Measurements from ENCODE around the gene KLHL28. TPM values are rescaled to one million over a fixed set of nuclear protein-coding genes. Genes with fewer than 3 reads are reported as not detected.
"Not testable (repeated sequence)": the region's sequence is repeated elsewhere in the genome, so short reads cannot be mapped to it uniquely, and the experiment has no call there.

The KLHL28 gene
- total RNA-seq, 3 donors from 2014 or later = 9.9 to 17.7 (median 10.5) TPM

DNA sequence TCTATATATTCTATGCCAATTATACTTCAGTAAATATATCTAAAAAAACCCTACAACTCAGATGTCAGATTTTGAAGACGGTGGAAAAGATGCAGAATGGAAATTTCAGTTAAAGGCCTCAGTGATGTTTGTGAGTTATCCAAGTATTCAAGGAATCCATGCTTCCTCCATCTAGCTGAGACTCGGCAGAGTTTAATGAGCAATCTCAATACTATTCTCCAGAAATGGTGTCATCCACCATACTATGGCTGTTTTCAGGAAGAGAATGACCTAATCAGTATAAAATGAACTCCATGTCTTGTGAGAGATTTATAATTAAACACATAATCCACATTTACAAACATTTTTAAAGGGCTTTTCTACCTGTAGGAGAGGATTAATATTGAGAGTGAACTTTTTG lies 66.0 kb downstream of the KLHL28 start:
- no peaks in the 10 kb centered on the region for H3K27me3 ChIP-seq

GRCh38 chr14:44893535-44893934 lies 68.2 kb downstream of the KLHL28 start:
- intact Hi-C loops (cut with DNase I; ENCODE audit: low total_unique reads) = no loop called here
- no peaks in the 10 kb centered on the region for H3K4me1 ChIP-seq
- H3K4me3 ChIP-seq = no peak overlapping the region
- DNase-seq (ENCODE audit: low spot score in 2 of 2) = no peak
- H3K36me3 ChIP-seq = no peaks in the 10 kb centered on the region
- no peaks in the 10 kb centered on the region for H3K9me3 ChIP-seq
- no peak overlapping the region for H3K27ac ChIP-seq
- TF ChIP-seq POLR2A (IDR thresholded peaks at IDR 0.05) (no peak), POLR2AphosphoS5 (IDR thresholded peaks at IDR 0.05) (no peak)
- TF ChIP-seq, protein P1, sequence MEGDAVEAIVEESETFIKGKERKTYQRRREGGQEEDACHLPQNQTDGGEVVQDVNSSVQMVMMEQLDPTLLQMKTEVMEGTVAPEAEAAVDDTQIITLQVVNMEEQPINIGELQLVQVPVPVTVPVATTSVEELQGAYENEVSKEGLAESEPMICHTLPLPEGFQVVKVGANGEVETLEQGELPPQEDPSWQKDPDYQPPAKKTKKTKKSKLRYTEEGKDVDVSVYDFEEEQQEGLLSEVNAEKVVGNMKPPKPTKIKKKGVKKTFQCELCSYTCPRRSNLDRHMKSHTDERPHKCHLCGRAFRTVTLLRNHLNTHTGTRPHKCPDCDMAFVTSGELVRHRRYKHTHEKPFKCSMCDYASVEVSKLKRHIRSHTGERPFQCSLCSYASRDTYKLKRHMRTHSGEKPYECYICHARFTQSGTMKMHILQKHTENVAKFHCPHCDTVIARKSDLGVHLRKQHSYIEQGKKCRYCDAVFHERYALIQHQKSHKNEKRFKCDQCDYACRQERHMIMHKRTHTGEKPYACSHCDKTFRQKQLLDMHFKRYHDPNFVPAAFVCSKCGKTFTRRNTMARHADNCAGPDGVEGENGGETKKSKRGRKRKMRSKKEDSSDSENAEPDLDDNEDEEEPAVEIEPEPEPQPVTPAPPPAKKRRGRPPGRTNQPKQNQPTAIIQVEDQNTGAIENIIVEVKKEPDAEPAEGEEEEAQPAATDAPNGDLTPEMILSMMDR (IDR thresholded peaks at IDR 0.05) = no peak
- H3K27me3 ChIP-seq = no peaks in the 10 kb centered on the region

More for the DNA sequence above, 66.0 kb downstream of the KLHL28 start:
- intact Hi-C loops (cut with DNase I; ENCODE audit: low total_unique reads) = no loop called here
- Histone ChIP-seq H3K36me3 (no peaks in the 10 kb centered on the region), H3K9me3 (no peaks in the 10 kb centered on the region), H3K4me1 (peaks cover 0 to 7% of the 10 kb centered on the region in 2 donors), H3K4me3 (no peak overlapping the region), H3K27ac (no peak overlapping the region)
- TF ChIP-seq, protein P1 (IDR thresholded peaks at IDR 0.05) = no peak
- TF ChIP-seq POLR2A (IDR thresholded peaks at IDR 0.05) = no peak
- TF ChIP-seq POLR2AphosphoS5 (IDR thresholded peaks at IDR 0.05) = no peak
- no peak for DNase-seq (ENCODE audit: low spot score in 2 of 2)

- intact Hi-C loops (cut with DNase I; ENCODE audit: low total_unique reads); H3K4me3 ChIP-seq; DNase-seq (ENCODE audit: low spot score in 2 of 2); H3K27ac ChIP-seq; H3K36me3 ChIP-seq; H3K27me3 ChIP-seq; H3K4me1 ChIP-seq; H3K9me3 ChIP-seq: not testable (repeated sequence)
Observed at GRCh38 chr14:44891726-44892372, 69.9 kb downstream of the KLHL28 start.

GRCh38 chr14:44889595-44890471 lies 71.9 kb downstream of the KLHL28 start:
- no peaks in the 10 kb centered on the region for H3K36me3 ChIP-seq
- no peak overlapping the region for H3K4me3 ChIP-seq
- TF ChIP-seq POLR2AphosphoS5 (IDR thresholded peaks at IDR 0.05) (no peak), POLR2A (IDR thresholded peaks at IDR 0.05) (no peak)
- TF ChIP-seq, protein P1 (IDR thresholded peaks at IDR 0.05) = no peak
- H3K27me3 ChIP-seq = no peaks in the 10 kb centered on the region
- H3K9me3 ChIP-seq = no peaks in the 10 kb centered on the region
- H3K27ac ChIP-seq = no peak overlapping the region
- no peaks in the 10 kb centered on the region for H3K4me1 ChIP-seq
- DNase-seq (ENCODE audit: low spot score in 2 of 2) = no peak
- intact Hi-C loops (cut with DNase I; ENCODE audit: low total_unique reads) = no loop called here

DNA sequence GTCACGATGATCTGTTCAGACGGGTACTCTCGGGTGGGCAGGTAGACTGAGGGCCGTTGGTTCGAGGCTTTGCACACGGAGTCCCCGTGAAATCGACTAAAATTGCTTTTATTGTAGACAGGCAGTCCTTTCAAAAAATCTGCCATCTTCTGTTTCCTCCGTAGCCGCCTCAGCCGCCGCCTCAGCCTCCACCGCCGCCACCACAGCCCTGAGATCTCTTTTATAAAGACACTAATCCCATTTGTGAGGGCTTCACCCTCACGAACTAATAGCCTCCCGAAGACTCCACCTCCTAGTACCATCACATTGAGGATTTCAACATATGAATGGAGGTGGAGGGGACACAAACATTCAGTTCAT lies 74.2 kb downstream of the KLHL28 start:
- Histone ChIP-seq H3K4me1 (no peaks in the 10 kb centered on the region), H3K36me3 (no peaks in the 10 kb centered on the region), H3K4me3 (no peak overlapping the region), H3K27me3 (no peaks in the 10 kb centered on the region), H3K27ac (no peak overlapping the region), H3K9me3 (peaks cover 0 to 10% of the 10 kb centered on the region in 2 donors)
- TF ChIP-seq POLR2A (IDR thresholded peaks at IDR 0.05) (no peak), POLR2AphosphoS5 (IDR thresholded peaks at IDR 0.05) (no peak)
- TF ChIP-seq, protein P1 (IDR thresholded peaks at IDR 0.05) = no peak
- intact Hi-C loops (cut with DNase I; ENCODE audit: low total_unique reads) = no loop called here
- DNase-seq (ENCODE audit: low spot score in 2 of 2) = no peak
